Measurements from ENCODE around the gene RNF32. TPM values are rescaled to one million over a fixed set of nuclear protein-coding genes. Genes with fewer than 3 reads are reported as not detected.
A peak's percentile ranks its signal among the peaks of the same experiment; 100 is the strongest.

Gene RNF32
- polyA plus RNA-seq, 3 donors, result 0.03 to 0.13 TPM; not detected in 1

GRCh38 chr7:156610130-156610529 lies 30.4 kb upstream of the RNF32 start:
- peaks cover 5% of the 10 kb centered on the region for H3K4me1 Mint-ChIP-seq
- Histone ChIP-seq H4K20me1 (ENCODE audit: insufficient read depth, low read length) (no peaks in the 10 kb centered on the region), H3K4me2 (replicated peaks; ENCODE audit: extremely low read depth, low read length, poor library complexity, severe bottlenecking) (no peak overlapping the region), H2AFZ (ENCODE audit: insufficient read depth, low read depth, low read length, poor library complexity, severe bottlenecking) (no peak overlapping the region), H3K4me1 (ENCODE audit: control insufficient read depth in 1 of 2, insufficient read depth in 2 of 2, low read length in 2 of 2) (peaks cover 4 to 5% of the 10 kb centered on the region in 2 donors), H3K27ac (ENCODE audit: low read depth in 1 of 2, low read length in 2 of 2) (no peak overlapping the region), H3K9me3 (replicated peaks in 1 of 2; ENCODE audit: control insufficient read depth in 1 of 2, insufficient read depth in 1 of 2, low read length in 2 of 2) (no peaks in the 10 kb centered on the region), H3K27me3 (ENCODE audit: control insufficient read depth in 2 of 2, insufficient read depth in 2 of 2, low read length in 2 of 2) (peaks cover 3 to 44% of the 10 kb centered on the region in 2 donors), H3K9ac (ENCODE audit: insufficient read depth, low read length, poor library complexity, severe bottlenecking) (no peak overlapping the region), H3K4me3 (replicated peaks in 1 of 3; ENCODE audit: low read depth in 2 of 3, low read length in 3 of 3) (no peak overlapping the region), H3K36me3 (replicated peaks in 1 of 2; ENCODE audit: control insufficient read depth in 1 of 2, insufficient read depth in 2 of 2, low read length in 2 of 2) (no peaks in the 10 kb centered on the region), H3K79me2 (ENCODE audit: insufficient read depth, low read length) (no peaks in the 10 kb centered on the region)
- H3K27me3 Mint-ChIP-seq (ENCODE audit: low read depth in 3 of 3), result peaks cover 39 to 78% (median 44%) of the 10 kb centered on the region in 3 donors
- H3K36me3 Mint-ChIP-seq, result no peaks in the 10 kb centered on the region
- H3K4me3 Mint-ChIP-seq, result no peak overlapping the region
- TF ChIP-seq, protein P1, sequence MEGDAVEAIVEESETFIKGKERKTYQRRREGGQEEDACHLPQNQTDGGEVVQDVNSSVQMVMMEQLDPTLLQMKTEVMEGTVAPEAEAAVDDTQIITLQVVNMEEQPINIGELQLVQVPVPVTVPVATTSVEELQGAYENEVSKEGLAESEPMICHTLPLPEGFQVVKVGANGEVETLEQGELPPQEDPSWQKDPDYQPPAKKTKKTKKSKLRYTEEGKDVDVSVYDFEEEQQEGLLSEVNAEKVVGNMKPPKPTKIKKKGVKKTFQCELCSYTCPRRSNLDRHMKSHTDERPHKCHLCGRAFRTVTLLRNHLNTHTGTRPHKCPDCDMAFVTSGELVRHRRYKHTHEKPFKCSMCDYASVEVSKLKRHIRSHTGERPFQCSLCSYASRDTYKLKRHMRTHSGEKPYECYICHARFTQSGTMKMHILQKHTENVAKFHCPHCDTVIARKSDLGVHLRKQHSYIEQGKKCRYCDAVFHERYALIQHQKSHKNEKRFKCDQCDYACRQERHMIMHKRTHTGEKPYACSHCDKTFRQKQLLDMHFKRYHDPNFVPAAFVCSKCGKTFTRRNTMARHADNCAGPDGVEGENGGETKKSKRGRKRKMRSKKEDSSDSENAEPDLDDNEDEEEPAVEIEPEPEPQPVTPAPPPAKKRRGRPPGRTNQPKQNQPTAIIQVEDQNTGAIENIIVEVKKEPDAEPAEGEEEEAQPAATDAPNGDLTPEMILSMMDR (IDR thresholded peaks at IDR 0.05), result no peak
- DNase-seq, result no peak
- intact Hi-C loops (cut with micrococcal nuclease), result no loop called here
- WGBS (ENCODE audit: insufficient coverage), result 91% methylated on average over 10 of the region's 11 CpGs
- peaks cover 0 to 7% (median 1%) of the 10 kb centered on the region in 7 donors for H3K9me3 Mint-ChIP-seq
- no peak overlapping the region for H3K27ac Mint-ChIP-seq

- Histone ChIP-seq H3K4me1 (ENCODE audit: control insufficient read depth in 1 of 2, insufficient read depth in 2 of 2, low read length in 2 of 2) (peaks cover 4 to 5% of the 10 kb centered on the region in 2 donors), H3K4me3 (replicated peaks in 1 of 3; ENCODE audit: low read depth in 2 of 3, low read length in 3 of 3) (no peak overlapping the region), H3K36me3 (replicated peaks in 1 of 2; ENCODE audit: control insufficient read depth in 1 of 2, insufficient read depth in 2 of 2, low read length in 2 of 2) (no peaks in the 10 kb centered on the region), H3K79me2 (ENCODE audit: insufficient read depth, low read length) (no peaks in the 10 kb centered on the region), H2AFZ (ENCODE audit: insufficient read depth, low read depth, low read length, poor library complexity, severe bottlenecking) (no peak overlapping the region), H3K9ac (ENCODE audit: insufficient read depth, low read length, poor library complexity, severe bottlenecking) (no peak overlapping the region), H3K9me3 (replicated peaks in 1 of 2; ENCODE audit: control insufficient read depth in 1 of 2, insufficient read depth in 1 of 2, low read length in 2 of 2) (peaks cover 0 to 2% of the 10 kb centered on the region in 2 donors), H3K4me2 (replicated peaks; ENCODE audit: extremely low read depth, low read length, poor library complexity, severe bottlenecking) (no peak overlapping the region), H3K27ac (ENCODE audit: low read depth in 1 of 2, low read length in 2 of 2) (no peak overlapping the region), H4K20me1 (ENCODE audit: insufficient read depth, low read length) (no peaks in the 10 kb centered on the region), H3K27me3 (ENCODE audit: control insufficient read depth in 2 of 2, insufficient read depth in 2 of 2, low read length in 2 of 2) (peaks cover 6 to 49% of the 10 kb centered on the region in 2 donors)
- intact Hi-C loops (cut with micrococcal nuclease), result no loop called here
- no peaks in the 10 kb centered on the region for H3K36me3 Mint-ChIP-seq
- TF ChIP-seq, protein P1 (IDR thresholded peaks at IDR 0.05), result no peak
- peaks cover 5% of the 10 kb centered on the region for H3K4me1 Mint-ChIP-seq
- H3K4me3 Mint-ChIP-seq, result peak overlapping the region in 1 of 2 donors; percentile 15
- 91% methylated on average over 8 of the region's 11 CpGs for WGBS (ENCODE audit: insufficient coverage)
- peaks cover 0 to 7% (median 2%) of the 10 kb centered on the region in 7 donors for H3K9me3 Mint-ChIP-seq
- DNase-seq, result no peak
- peaks cover 39 to 77% (median 45%) of the 10 kb centered on the region in 3 donors for H3K27me3 Mint-ChIP-seq (ENCODE audit: low read depth in 3 of 3)
- H3K27ac Mint-ChIP-seq, result no peak overlapping the region
Measured at GRCh38 chr7:156610601-156611000, 30.0 kb upstream of the RNF32 start.
